Esophagus squamous epithelium (tissue), 5 donors: ENCODE measurements around the gene PMP22. TPM values are rescaled to one million over a fixed set of nuclear protein-coding genes. Genes with fewer than 3 reads are reported as not detected.

Experiments
- DNase-seq: peaks from one replicate; lab custom pipeline; 2025; lab: John Stamatoyannopoulos, UW
- H3K27ac ChIP-seq, 4 donors: fragments of 200-600 bp; sonication (generic); one replicate each; pipeline ENCODE4 v1.5.1; 2016 to 2019; ENCODE audit warnings: mild to moderate bottlenecking in 1 of 4
- H3K27me3 ChIP-seq, 4 donors: fragments of 200-600 bp; sonication (generic); 1 replicate in 3 of 4; 2 replicates in 1 of 4; pipeline versions ENCODE4 v1.5.1 to v1.6.0; 2017 to 2021; ENCODE audit warnings: antibody characterized with exemption in 1 of 4
- H3K36me3 ChIP-seq, 3 donors: fragments of 200-600 bp; sonication (generic); one replicate each; pipeline ENCODE4 v1.5.1; 2016 to 2019
- H3K4me1 ChIP-seq, 3 donors: fragments of 200-600 bp; sonication (generic); one replicate each; pipeline ENCODE4 v1.5.1; 2017 to 2019
- H3K4me3 ChIP-seq, 4 donors: fragments of 200-600 bp; sonication (generic); 1 replicate in 3 of 4; 2 replicates in 1 of 4; pipeline ENCODE4 v1.5.1; 2016 to 2019; ENCODE audit warnings: mild to moderate bottlenecking in 2 of 4, moderate library complexity in 1 of 4
- H3K9me3 ChIP-seq, 3 donors: fragments of 200-600 bp; sonication (generic); one replicate each; pipeline ENCODE4 v1.5.1; 2016 to 2019
- POLR2A ChIP-seq, 4 donors: fragments of 450-650 bp; IDR thresholded peaks; one replicate each; pipeline ENCODE4 v1.6.1; 2017; ENCODE audit warnings: antibody characterized with exemption in 4 of 4, mild to moderate bottlenecking in 4 of 4, moderate library complexity in 3 of 4
- WGBS, 2 donors: methylation state at CpG; one replicate each; pipeline ENCODE4 v1.1.5; 2018; 5-methylcytosine and 5-hydroxymethylcytosine counted together
- intact Hi-C: fragments of 100-400 bp; cut with DNase I; formaldehyde crosslinking; loops from one replicate; pipeline ENCODE4 v1.15.0; 2022
- total RNA-seq, 4 donors: library from RNA; depleted of rRNA; stranded (reverse); fragments of >200 nt; gene quantifications; one replicate each; pipeline ENCODE4 v1.1.0, GENCODE V29; 2016
- TF ChIP-seq, protein P1 (sequence below), 6 experiments: fragments of 450-650 bp in 4 of 6; fragments of 200-600 bp in 2 of 6; sonication (generic) in 2 of 6; IDR thresholded peaks; one replicate each; pipeline ENCODE4 v1.5.1; 2016 to 2019; ENCODE audit warnings: antibody characterized with exemption in 6 of 6, mild to moderate bottlenecking in 4 of 6, moderate library complexity in 4 of 6
- donor health status: DM: yes; HTN: yes; CAD: no.

PMP22 gene
- total RNA-seq, 4 donors from 2014 or later, result 4.0 to 102 (median 27.3) TPM

DNA sequence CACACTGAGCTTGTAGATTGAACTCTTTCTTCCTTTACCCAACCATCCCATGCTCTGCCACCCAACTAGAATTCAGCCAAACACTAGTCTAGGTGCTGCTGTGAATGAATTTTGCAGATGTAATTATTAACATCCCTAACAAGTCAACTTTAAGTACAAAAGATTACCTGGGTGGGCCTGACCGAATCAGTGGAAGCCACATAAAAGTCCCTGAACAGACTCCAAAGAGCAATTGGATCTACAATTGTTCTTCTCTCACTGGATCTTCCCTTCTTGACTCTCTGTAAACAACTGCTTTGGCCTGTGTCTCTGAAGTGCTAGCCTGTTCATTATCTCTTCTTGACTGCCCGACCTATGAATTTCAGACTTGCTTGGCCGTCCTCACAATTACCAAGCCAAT, 67.9 kb downstream of the PMP22 start:
- TF ChIP-seq, protein P1, sequence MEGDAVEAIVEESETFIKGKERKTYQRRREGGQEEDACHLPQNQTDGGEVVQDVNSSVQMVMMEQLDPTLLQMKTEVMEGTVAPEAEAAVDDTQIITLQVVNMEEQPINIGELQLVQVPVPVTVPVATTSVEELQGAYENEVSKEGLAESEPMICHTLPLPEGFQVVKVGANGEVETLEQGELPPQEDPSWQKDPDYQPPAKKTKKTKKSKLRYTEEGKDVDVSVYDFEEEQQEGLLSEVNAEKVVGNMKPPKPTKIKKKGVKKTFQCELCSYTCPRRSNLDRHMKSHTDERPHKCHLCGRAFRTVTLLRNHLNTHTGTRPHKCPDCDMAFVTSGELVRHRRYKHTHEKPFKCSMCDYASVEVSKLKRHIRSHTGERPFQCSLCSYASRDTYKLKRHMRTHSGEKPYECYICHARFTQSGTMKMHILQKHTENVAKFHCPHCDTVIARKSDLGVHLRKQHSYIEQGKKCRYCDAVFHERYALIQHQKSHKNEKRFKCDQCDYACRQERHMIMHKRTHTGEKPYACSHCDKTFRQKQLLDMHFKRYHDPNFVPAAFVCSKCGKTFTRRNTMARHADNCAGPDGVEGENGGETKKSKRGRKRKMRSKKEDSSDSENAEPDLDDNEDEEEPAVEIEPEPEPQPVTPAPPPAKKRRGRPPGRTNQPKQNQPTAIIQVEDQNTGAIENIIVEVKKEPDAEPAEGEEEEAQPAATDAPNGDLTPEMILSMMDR (IDR thresholded peaks at IDR 0.05), result no peak
- no peak for TF ChIP-seq POLR2A (IDR thresholded peaks at IDR 0.05)
- H3K27ac ChIP-seq, result no peak overlapping the region
- peaks cover 0 to 22% (median 13%) of the 10 kb centered on the region in 3 donors for H3K9me3 ChIP-seq
- no peaks in the 10 kb centered on the region for H3K36me3 ChIP-seq
- no peak overlapping the region for H3K4me3 ChIP-seq
- H3K4me1 ChIP-seq, result no peaks in the 10 kb centered on the region
- H3K27me3 ChIP-seq, result peaks cover 0 to 3% (median 0%) of the 10 kb centered on the region in 4 donors
- intact Hi-C loops, result no loop called here
- DNase-seq, result no peak
- WGBS, 2 donors, result 91 to 93% methylated on average over 3 of the region's 3 CpGs

GRCh38 chr17:15194859-15195277, 70.3 kb downstream of the PMP22 start:
- Histone ChIP-seq H3K36me3 (no peaks in the 10 kb centered on the region), H3K27ac (no peak overlapping the region), H3K27me3 (peaks cover 0 to 3% (median 0%) of the 10 kb centered on the region in 4 donors), H3K4me1 (no peaks in the 10 kb centered on the region), H3K4me3 (no peak overlapping the region), H3K9me3 (peaks cover 0 to 7% (median under 1%) of the 10 kb centered on the region in 3 donors)
- 58 to 67% methylated on average over 1 of the region's 1 CpG for WGBS, 2 donors
- no peak for DNase-seq
- intact Hi-C loops, result no loop called here
- TF ChIP-seq, protein P1 (IDR thresholded peaks at IDR 0.05), result no peak
- no peak for TF ChIP-seq POLR2A (IDR thresholded peaks at IDR 0.05)

GRCh38 chr17:15185625-15185991, 79.5 kb downstream of the PMP22 start:
- no peak overlapping the region for H3K4me3 ChIP-seq
- H3K36me3 ChIP-seq, result no peaks in the 10 kb centered on the region
- H3K27ac ChIP-seq, result no peak overlapping the region
- intact Hi-C loops, result no loop called here
- H3K9me3 ChIP-seq, result no peaks in the 10 kb centered on the region
- DNase-seq, result no peak
- H3K27me3 ChIP-seq, result peaks cover 0 to 4% (median 0%) of the 10 kb centered on the region in 4 donors
- 22 to 24% methylated on average over 4 of the region's 4 CpGs for WGBS, 2 donors
- TF ChIP-seq, protein P1 (IDR thresholded peaks at IDR 0.05), result no peak
- TF ChIP-seq POLR2A (IDR thresholded peaks at IDR 0.05), result no peak
- H3K4me1 ChIP-seq, result no peaks in the 10 kb centered on the region

DNA sequence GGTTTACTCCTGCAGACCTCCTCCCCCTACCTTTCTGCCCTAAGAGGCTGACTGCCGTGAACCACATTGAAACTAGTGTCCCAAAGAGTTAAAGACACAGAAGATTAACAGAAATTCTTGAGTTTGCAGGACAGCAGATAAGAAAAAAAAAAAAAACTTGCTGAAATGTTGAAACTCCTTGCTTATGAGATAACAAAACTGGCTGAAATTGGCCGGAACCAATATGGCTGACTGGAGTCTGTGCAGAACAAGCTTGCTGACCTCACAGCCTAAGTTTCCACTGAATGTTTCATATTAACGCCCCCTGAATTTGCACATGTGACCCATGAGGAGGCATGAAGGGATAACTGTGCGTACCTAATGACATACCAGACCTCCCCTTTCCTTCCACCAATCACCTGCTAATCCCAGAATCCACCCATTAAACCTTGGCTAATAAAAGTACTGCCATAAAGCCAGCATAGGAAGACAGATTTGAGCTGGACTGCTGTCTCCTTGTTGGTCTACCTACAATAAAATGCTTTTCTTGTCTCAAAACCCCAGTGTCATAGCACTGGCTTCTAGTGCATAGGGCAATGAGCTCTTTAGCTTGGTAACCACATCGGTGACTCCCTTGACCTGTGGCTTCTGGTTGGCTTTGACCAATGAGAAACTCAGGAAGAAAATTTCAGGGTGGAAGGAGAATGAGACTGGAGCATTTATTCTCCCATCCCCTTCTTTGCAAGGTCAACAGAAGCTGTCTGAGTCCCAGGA, 80.1 kb downstream of the PMP22 start:
- Histone ChIP-seq H3K36me3 (no peaks in the 10 kb centered on the region), H3K9me3 (no peaks in the 10 kb centered on the region), H3K4me1 (no peaks in the 10 kb centered on the region), H3K27ac (no peak overlapping the region), H3K4me3 (no peak overlapping the region), H3K27me3 (peaks cover 0 to 4% (median 0%) of the 10 kb centered on the region in 4 donors)
- TF ChIP-seq, protein P1 (IDR thresholded peaks at IDR 0.05), result no peak
- no peak for TF ChIP-seq POLR2A (IDR thresholded peaks at IDR 0.05)
- intact Hi-C loops, result no loop called here
- DNase-seq, result no peak
- WGBS, 2 donors, result 82 to 87% methylated on average over 5 of the region's 5 CpGs

DNA sequence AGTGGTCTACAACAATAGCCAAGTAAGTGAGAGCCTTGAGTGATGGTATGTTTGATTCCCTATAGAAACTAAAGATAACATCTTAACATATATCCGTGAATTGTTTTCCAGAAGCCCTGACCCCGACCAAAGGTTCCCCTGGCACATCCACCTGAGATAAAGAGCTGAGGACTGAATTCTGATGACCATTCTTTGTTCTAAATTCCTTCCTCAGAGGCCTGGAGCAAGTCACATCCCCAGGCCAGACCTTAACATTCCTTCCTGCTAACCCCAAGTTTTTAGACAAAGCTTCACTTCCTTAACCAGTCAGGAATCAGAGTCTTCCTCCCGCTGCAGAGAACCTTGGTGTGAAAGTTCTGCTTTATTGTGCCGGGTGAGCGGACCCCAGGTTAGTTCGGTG, 83.3 kb downstream of the PMP22 start:
- Histone ChIP-seq H3K27ac (no peak overlapping the region), H3K9me3 (no peaks in the 10 kb centered on the region), H3K36me3 (no peaks in the 10 kb centered on the region), H3K4me1 (no peaks in the 10 kb centered on the region), H3K4me3 (no peak overlapping the region), H3K27me3 (peaks cover 0 to 8% (median 0%) of the 10 kb centered on the region in 4 donors)
- TF ChIP-seq, protein P1 (IDR thresholded peaks at IDR 0.05), result no peak
- no peak for TF ChIP-seq POLR2A (IDR thresholded peaks at IDR 0.05)
- WGBS, 2 donors, result 67 to 69% methylated on average over 6 of the region's 6 CpGs
- intact Hi-C loops, result no loop called here
- no peak for DNase-seq
